Tibial nerve (tissue), 4 donors: ENCODE results near the gene PRR5.

Source experiments
- EP300 ChIP-seq, 2 donors: sonication (generic); formaldehyde crosslinking; IDR thresholded peaks; one replicate each; pipeline ENCODE4 v1.6.1; 2017; ENCODE audit warnings: antibody characterized with exemption in 2 of 2, mild to moderate bottlenecking in 1 of 2
- POLR2A ChIP-seq, 2 donors: fragments of 450-650 bp; IDR thresholded peaks; one replicate each; pipeline ENCODE4 v1.6.1; 2017; ENCODE audit warnings: antibody characterized with exemption in 2 of 2, mild to moderate bottlenecking in 2 of 2, moderate library complexity in 2 of 2
- TF ChIP-seq, protein P1 (sequence below), 5 experiments: fragments of 200-600 bp in 3 of 5; fragments of 450-650 bp in 2 of 5; sonication (generic) in 3 of 5; IDR thresholded peaks; one replicate each; pipeline ENCODE4 v1.5.1; 2016 to 2019; ENCODE audit warnings: antibody characterized with exemption in 5 of 5, mild to moderate bottlenecking in 3 of 5, moderate library complexity in 2 of 5

DNA sequence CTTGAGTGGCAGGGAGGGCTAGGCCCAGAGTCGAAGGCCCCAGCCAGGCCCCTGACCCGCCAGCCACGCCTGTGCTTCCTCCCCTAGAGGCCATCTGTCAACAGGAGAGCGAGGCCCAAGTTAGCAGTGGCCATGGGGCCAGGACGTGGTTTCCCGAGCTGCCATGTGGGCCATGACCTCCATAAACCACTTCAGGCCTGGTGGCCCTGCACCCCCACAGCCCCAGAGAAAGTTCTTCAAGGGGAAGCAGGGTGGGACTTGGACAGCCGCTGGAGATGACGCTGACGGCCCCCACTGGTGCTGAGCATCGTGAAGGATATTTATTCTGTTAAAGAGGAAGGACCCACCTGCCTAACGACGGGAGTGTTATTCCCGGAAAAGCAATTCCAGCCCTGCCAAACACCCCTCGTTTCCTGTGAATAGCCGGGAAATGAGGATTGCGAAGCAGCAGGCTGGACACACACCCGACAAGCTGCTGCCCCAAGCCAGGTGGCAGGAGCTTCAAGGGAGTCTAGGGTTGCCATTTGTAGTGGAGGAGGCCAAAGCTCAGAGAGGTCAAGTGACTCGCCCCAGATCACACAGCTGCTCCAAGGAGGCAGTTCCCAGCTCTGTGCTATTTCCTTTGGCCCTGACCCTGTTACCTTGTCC is 12.8 kb downstream of the PRR5 start:
- TF ChIP-seq, protein P1, sequence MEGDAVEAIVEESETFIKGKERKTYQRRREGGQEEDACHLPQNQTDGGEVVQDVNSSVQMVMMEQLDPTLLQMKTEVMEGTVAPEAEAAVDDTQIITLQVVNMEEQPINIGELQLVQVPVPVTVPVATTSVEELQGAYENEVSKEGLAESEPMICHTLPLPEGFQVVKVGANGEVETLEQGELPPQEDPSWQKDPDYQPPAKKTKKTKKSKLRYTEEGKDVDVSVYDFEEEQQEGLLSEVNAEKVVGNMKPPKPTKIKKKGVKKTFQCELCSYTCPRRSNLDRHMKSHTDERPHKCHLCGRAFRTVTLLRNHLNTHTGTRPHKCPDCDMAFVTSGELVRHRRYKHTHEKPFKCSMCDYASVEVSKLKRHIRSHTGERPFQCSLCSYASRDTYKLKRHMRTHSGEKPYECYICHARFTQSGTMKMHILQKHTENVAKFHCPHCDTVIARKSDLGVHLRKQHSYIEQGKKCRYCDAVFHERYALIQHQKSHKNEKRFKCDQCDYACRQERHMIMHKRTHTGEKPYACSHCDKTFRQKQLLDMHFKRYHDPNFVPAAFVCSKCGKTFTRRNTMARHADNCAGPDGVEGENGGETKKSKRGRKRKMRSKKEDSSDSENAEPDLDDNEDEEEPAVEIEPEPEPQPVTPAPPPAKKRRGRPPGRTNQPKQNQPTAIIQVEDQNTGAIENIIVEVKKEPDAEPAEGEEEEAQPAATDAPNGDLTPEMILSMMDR (IDR thresholded peaks at IDR 0.05): no peak
- TF ChIP-seq POLR2A (IDR thresholded peaks at IDR 0.05): no peak
- peak in 1 of 2 donors; percentile 61 for TF ChIP-seq EP300 (IDR thresholded peaks at IDR 0.05)
